Lower leg skin (tissue), 4 donors: ENCODE measurements around the gene CBL. TPM values are rescaled to one million over a fixed set of nuclear protein-coding genes. Genes with fewer than 3 reads are reported as not detected.

Experiments
- DNase-seq, 2 donors: peaks; one replicate each; pipeline ENCODE4 v3.0.0-alpha.2; 2019; ENCODE audit warnings: low spot score in 2 of 2
- H3K4me3 ChIP-seq: fragments of 200-600 bp; sonication (generic); 2 replicates; pipeline ENCODE4 v1.5.1; 2017; ENCODE audit warnings: mild to moderate bottlenecking, low read depth; ENCODE audit not compliant: poor library complexity, severe bottlenecking
- CTCF ChIP-seq, 3 donors: fragments of 450-650 bp; IDR thresholded peaks; one replicate each; pipeline ENCODE4 v1.5.1; 2016; ENCODE audit warnings: antibody characterized with exemption in 3 of 3, mild to moderate bottlenecking in 3 of 3, moderate library complexity in 2 of 3
- POLR2A ChIP-seq, 2 donors: fragments of 450-650 bp; IDR thresholded peaks; one replicate each; pipeline ENCODE4 v1.6.1; 2016 to 2017; ENCODE audit warnings: antibody characterized with exemption in 2 of 2, mild to moderate bottlenecking in 1 of 2, moderate library complexity in 1 of 2
- WGBS, 2 donors: methylation state at CpG; one replicate each; pipeline ENCODE4 v1.1.5; 2018; 5-methylcytosine and 5-hydroxymethylcytosine counted together
- intact Hi-C: fragments of 100-400 bp; cut with DNase I; formaldehyde crosslinking; loops from one replicate; pipeline ENCODE4 v1.15.0; 2023; ENCODE audit warnings: low total_unique reads
- total RNA-seq, 4 donors: library from RNA; depleted of rRNA; stranded (reverse); fragments of >200 nt; gene quantifications; one replicate each; pipeline ENCODE4 v1.1.0, GENCODE V29; 2016

Gene CBL
- total RNA-seq, 4 donors from 2014 or later = 11.7 to 14.6 (median 14.0) TPM

- WGBS, 2 donors = 37 to 38% methylated on average over 11 of the region's 11 CpGs
- intact Hi-C loops = loop anchor here (10.0 kb wide), 1 partner anchor 117 kb away; no protein-coding TSS in a partner anchor
- no peak for TF ChIP-seq POLR2A (IDR thresholded peaks at IDR 0.05)
- TF ChIP-seq CTCF (IDR thresholded peaks at IDR 0.05) = no peak
Measured at GRCh38 chr11:119207415-119207960, 1.3 kb downstream of the CBL start.

GRCh38 chr11:119209186-119209585 is 3.0 kb downstream of the CBL start:
- no peak overlapping the region for H3K4me3 ChIP-seq
- no peak for TF ChIP-seq CTCF (IDR thresholded peaks at IDR 0.05)
- no peak for TF ChIP-seq POLR2A (IDR thresholded peaks at IDR 0.05)
- peak in 1 of 2 donors; percentile 76 for DNase-seq
- intact Hi-C loops = loop anchor here (10.0 kb wide), 1 partner anchor 116 kb away; no protein-coding TSS in a partner anchor
- 86 to 87% methylated on average over 7 of the region's 7 CpGs for WGBS, 2 donors

More at GRCh38 chr11:119207415-119207960, 1.3 kb downstream of the CBL start:
- no peak overlapping the region for H3K4me3 ChIP-seq
- DNase-seq = no peak

GRCh38 chr11:119210050-119210449 is 3.9 kb downstream of the CBL start:
- 83 to 88% methylated on average over 3 of the region's 3 CpGs for WGBS, 2 donors
- intact Hi-C loops = no loop called here
- peak in 1 of 2 donors; percentile 78 for DNase-seq
- H3K4me3 ChIP-seq = no peak overlapping the region
- TF ChIP-seq CTCF (IDR thresholded peaks at IDR 0.05) (no peak), POLR2A (IDR thresholded peaks at IDR 0.05) (no peak)

- no peak overlapping the region for H3K4me3 ChIP-seq
- intact Hi-C loops = no loop called here
- no peak for DNase-seq
- 74 to 78% methylated on average over 8 of the region's 8 CpGs for WGBS, 2 donors
- no peak for TF ChIP-seq CTCF (IDR thresholded peaks at IDR 0.05)
- no peak for TF ChIP-seq POLR2A (IDR thresholded peaks at IDR 0.05)
Measured at GRCh38 chr11:119218141-119218878, 12.2 kb downstream of the CBL start.

- no peak for DNase-seq
- TF ChIP-seq POLR2A (IDR thresholded peaks at IDR 0.05) (no peak), CTCF (IDR thresholded peaks at IDR 0.05) (no peak)
- intact Hi-C loops = no loop called here
- no peak overlapping the region for H3K4me3 ChIP-seq
- 10 to 12% methylated on average over 2 of the region's 2 CpGs for whole genome bisulfite sequencing, 2 donors
Measured at GRCh38 chr11:119222308-119222707, 16.2 kb downstream of the CBL start.
